K562 (cell line): ENCODE measurements around the gene DAZAP1. TPM values are rescaled to one million over a fixed set of nuclear protein-coding genes. Genes with fewer than 3 reads are reported as not detected.
A peak's percentile ranks its signal among the peaks of the same experiment; 100 is the strongest.

Source experiments
- ATAC-seq: fragments of 200-7000 bp; cut with Tn5 transposase; 3 replicates; pipeline ENCODE4 v1.9.1; 2020; ENCODE audit warnings: moderate library complexity
- BruUV-seq: library from RNA; stranded (reverse); fragments of 400-500 nt; replicated peaks from 2 replicates; lab custom pipeline; 2021; lab: Mats Ljungman, UMichigan
- CTCF ChIA-PET: fragments of 300-600 bp; formaldehyde crosslinking; extraction: SDS; loops from one replicate; lab custom pipeline; 2021; ENCODE audit warnings: low intra/inter-chr PET ratio; lab: Yijun Ruan, JAX
- POLR2A ChIA-PET: fragments of 300-600, 350-650 bp; sonication (Branson Sonifier 250); formaldehyde crosslinking; extraction: SDS; loops from one replicate; lab custom pipeline; 2021; ENCODE audit warnings: antibody characterized with exemption, inconsistent platforms; lab: Yijun Ruan, JAX
- DNase-seq, 4 experiments: peaks; one replicate each; pipeline versions ENCODE4 v3.0.0 to v3.0.0-alpha.2; 2011 to 2018; ENCODE audit warnings: low spot score in 3 of 4, mixed read lengths in 3 of 4; ENCODE audit errors: extremely low read depth in 1 of 4
- FAIRE-seq: peaks from 2 replicates; lab custom pipeline; 2011; peaks lifted over from hg19 to GRCh38; lab: Jason Lieb, UNC
- H2AFZ ChIP-seq: 2 replicates; pipeline ENCODE4 v1.6.0; 2011; ENCODE audit warnings: low read depth, low read length, control low read depth, inconsistent platforms
- H3K27ac ChIP-seq: fragments of 200-600 bp; 3 replicates; pipeline ENCODE4 v1.8.0; 2011; ENCODE audit warnings: low read depth, mild to moderate bottlenecking, control low read depth, inconsistent platforms, low read length, moderate library complexity, mixed read lengths; ENCODE audit errors: extremely low read depth
- H3K27me3 ChIP-seq, 2 experiments: fragments of 300-600 bp in 1 of 2; 2 replicates in 1 of 2; 3 replicates in 1 of 2; pipeline versions ENCODE4 v1.6.0 to v1.8.0; 2011; ENCODE audit warnings: inconsistent platforms in 2 of 2, low read length in 2 of 2, mild to moderate bottlenecking in 1 of 2, mixed read lengths in 1 of 2, moderate library complexity in 1 of 2; ENCODE audit not compliant: control insufficient read depth in 2 of 2, insufficient read depth in 2 of 2
- H3K36me3 ChIP-seq: fragments of 300-600 bp; 3 replicates; pipeline ENCODE4 v1.8.0; 2011; ENCODE audit warnings: mild to moderate bottlenecking, low read length, inconsistent platforms; ENCODE audit not compliant: control insufficient read depth, insufficient read depth
- H3K4me1 ChIP-seq, 2 experiments: fragments of 200-600 bp in 1 of 2; replicated peaks in 1 of 2; 2 replicates in 1 of 2; 3 replicates in 1 of 2; pipeline versions ENCODE4 v1.5.1 to v1.8.0; 2011; ENCODE audit warnings: inconsistent platforms in 2 of 2, low read length in 2 of 2, mild to moderate bottlenecking in 1 of 2, mixed read lengths in 1 of 2, moderate library complexity in 1 of 2; ENCODE audit not compliant: control insufficient read depth in 2 of 2, insufficient read depth in 2 of 2
- H3K4me2 ChIP-seq: 2 replicates; pipeline ENCODE4 v1.6.1; 2011; ENCODE audit warnings: low read length, control low read depth, inconsistent platforms, mixed read lengths; ENCODE audit not compliant: insufficient read depth
- H3K4me3 ChIP-seq: fragments of 200-600 bp; sonication (generic), shearing (Covaris generic); 2 replicates; pipeline ENCODE4 v1.5.1; 2016; ENCODE audit warnings: control low read depth, inconsistent platforms
- H3K79me2 ChIP-seq: fragments of 200-600 bp; 3 replicates; pipeline ENCODE4 v1.8.0; 2011; ENCODE audit warnings: low read length, inconsistent platforms; ENCODE audit not compliant: control insufficient read depth, insufficient read depth
- H3K9ac ChIP-seq, 2 experiments: 2 replicates each; pipeline versions ENCODE4 v1.6.0 to v1.6.1; 2011; ENCODE audit warnings: low read depth in 2 of 2, low read length in 2 of 2, control low read depth in 1 of 2, inconsistent platforms in 1 of 2, mild to moderate bottlenecking in 1 of 2, mixed read lengths in 1 of 2; ENCODE audit not compliant: insufficient read depth in 1 of 2
- H3K9me1 ChIP-seq: one replicate; pipeline ENCODE4 v1.6.0; 2011; ENCODE audit warnings: inconsistent platforms, mild to moderate bottlenecking, low read length, moderate library complexity; ENCODE audit not compliant: control insufficient read depth, insufficient read depth
- H3K9me3 ChIP-seq: replicated peaks from 2 replicates; pipeline ENCODE4 v1.5.1; 2011; ENCODE audit warnings: low read depth, low read length, inconsistent platforms; ENCODE audit not compliant: control insufficient read depth, insufficient read depth
- H4K20me1 ChIP-seq: replicated peaks from 2 replicates; pipeline ENCODE4 v1.6.1; 2011; ENCODE audit warnings: low read length, inconsistent platforms, mixed read lengths; ENCODE audit not compliant: control insufficient read depth, insufficient read depth
- C11orf30 ChIP-seq: fragments of 450-650 bp; IDR thresholded peaks from 2 replicates; pipeline ENCODE4 v1.6.1; 2016; ENCODE audit warnings: low read depth, mild to moderate bottlenecking
- DMBX1 ChIP-seq: fragments of 250-450 bp; sonication (Bioruptor Pico); IDR thresholded peaks from 2 replicates; pipeline ENCODE4 v1.8.0; 2022; ENCODE audit warnings: inconsistent platforms, mild to moderate bottlenecking, moderate library complexity, borderline replicate concordance
- EGR1 ChIP-seq: fragments of 450-650 bp; conservative IDR thresholded peaks from 2 replicates; pipeline ENCODE4 v1.6.1; 2017; ENCODE audit warnings: mild to moderate bottlenecking
- ELF2 ChIP-seq: fragments of 250-450 bp; sonication (Bioruptor Pico); IDR thresholded peaks from 2 replicates; pipeline ENCODE4 v1.5.0; 2021; ENCODE audit warnings: mild to moderate bottlenecking
- IRF2 ChIP-seq: sonication (generic); formaldehyde crosslinking; IDR thresholded peaks from 2 replicates; pipeline ENCODE4 v1.8.1; 2022; ENCODE audit warnings: mild to moderate bottlenecking, missing genetic modification reagents
- PHB2 ChIP-seq: fragments of 450-650 bp; IDR thresholded peaks from 2 replicates; pipeline ENCODE4 v1.6.1; 2017; ENCODE audit warnings: low read depth
- POU5F1 ChIP-seq: fragments of 150-350 bp; IDR thresholded peaks from 2 replicates; pipeline ENCODE4 v1.6.1; 2014; ENCODE audit warnings: borderline replicate concordance, low read length, low read depth, mild to moderate bottlenecking; ENCODE audit not compliant: partially characterized antibody
- SRSF9 ChIP-seq: fragments of 200-400 bp; formaldehyde crosslinking; IDR thresholded peaks from 2 replicates; pipeline ENCODE4 v1.6.1; 2017; ENCODE audit warnings: low read depth, low read length, borderline replicate concordance
- TEAD1 ChIP-seq, 2 experiments: fragments of 450-650 bp in 1 of 2; sonication (generic) in 1 of 2; formaldehyde crosslinking; IDR thresholded peaks; 2 replicates each; pipeline versions ENCODE4 v1.4.0 to v1.8.0; 2020 to 2022; ENCODE audit warnings: mild to moderate bottlenecking in 2 of 2, missing genetic modification reagents in 1 of 2
- XRCC4 ChIP-seq: IDR thresholded peaks from one replicate; pipeline ENCODE4 v1.6.1; 2011; ENCODE audit not compliant: insufficient read depth, insufficient read length; ENCODE audit errors: extremely low read depth
- ZBED1 ChIP-seq: IDR thresholded peaks from 2 replicates; pipeline ENCODE4 v1.6.1; 2014
- ZBTB33 ChIP-seq: sonication (generic); formaldehyde crosslinking; IDR thresholded peaks from 2 replicates; pipeline ENCODE4 v1.8.1; 2023; ENCODE audit warnings: mild to moderate bottlenecking, missing genetic modification reagents
- ZC3H11A ChIP-seq: IDR thresholded peaks from 2 replicates; pipeline ENCODE4 v1.6.1; 2012; ENCODE audit warnings: low read depth, low read length, improper control_type of control experiment
- ZNF121 ChIP-seq: sonication (generic); formaldehyde crosslinking; conservative IDR thresholded peaks from 2 replicates; pipeline ENCODE4 v1.8.0; 2022; ENCODE audit warnings: missing genetic modification reagents
- WGBS: fragments of 100-300 bp; shearing (Covaris generic); methylation state at CpG from one replicate; pipeline ENCODE4 v1.1.6; 2016; ENCODE audit warnings: low coverage, mixed read lengths; ENCODE audit not compliant: insufficient coverage; ENCODE audit errors: missing lambda C conversion rate; 5-methylcytosine and 5-hydroxymethylcytosine counted together
- in situ Hi-C: fragments of 300-500 bp; cut with MboI; formaldehyde crosslinking; loops from 4 replicates; pipeline ENCODE4 v1.15.0; 2018; ENCODE audit warnings: inconsistent platforms, mixed read lengths
- intact Hi-C: fragments of 100-400 bp; cut with micrococcal nuclease; formaldehyde crosslinking; loops from 2 replicates; pipeline ENCODE4 v1.14.2; 2022
- polyA plus RNA-seq, 8 experiments: library from polyadenylated mRNA; depleted of rRNA in 4 of 8; stranded (reverse) in 5 of 8; unstranded in 3 of 8; fragments of >200 nt; fragmentation: Nextera tagmentation in 2 of 8; fragmentation: Illumina TruSeq in 1 of 8; extraction: Ambion mirVana in 2 of 8; extraction: Trizol in 1 of 8; gene quantifications; 2 replicates each; pipeline versions ENCODE4 v1.2.1 to v1.2.3, GENCODE V29; 2011 to 2014; ENCODE audit warnings: inconsistent platforms in 1 of 8, missing spikeins in 1 of 8
- total RNA-seq, 7 experiments: library from RNA; depleted of rRNA in 6 of 7; stranded (reverse); fragments of >200 nt in 6 of 7; fragmentation: Illumina TruSeq in 2 of 7; extraction: Trizol in 2 of 7; gene quantifications; 2 replicates each; pipeline versions ENCODE4 v1.2.1 to v1.2.3, GENCODE V29; 2011 to 2021; ENCODE audit warnings: low replicate concordance in 1 of 7
- TF ChIP-seq, protein P1 (sequence below): fragments of 250-450 bp; sonication (Bioruptor Pico); IDR thresholded peaks from 2 replicates; pipeline ENCODE4 v1.4.0; 2020; ENCODE audit warnings: mild to moderate bottlenecking
- TF ChIP-seq, protein P2 (sequence below): fragments of 450-650 bp; formaldehyde crosslinking; conservative IDR thresholded peaks from 2 replicates; pipeline ENCODE4 v1.4.0; 2022; ENCODE audit warnings: mild to moderate bottlenecking, missing genetic modification characterization
- TF ChIP-seq, protein P3 (sequence below): fragments of 450-650 bp; conservative IDR thresholded peaks from 2 replicates; pipeline ENCODE4 v1.6.1; 2016; ENCODE audit warnings: missing genetic modification characterization, low read depth, mild to moderate bottlenecking, control low read depth, missing compliant biosample characterization

The DAZAP1 gene
- total and polyA plus RNA-seq, 9 of the 15 experiments (the other 6 are each of a cell fraction or from before 2014, with no cell fraction given): 10.8 to 289 (median 142) TPM

DNA sequence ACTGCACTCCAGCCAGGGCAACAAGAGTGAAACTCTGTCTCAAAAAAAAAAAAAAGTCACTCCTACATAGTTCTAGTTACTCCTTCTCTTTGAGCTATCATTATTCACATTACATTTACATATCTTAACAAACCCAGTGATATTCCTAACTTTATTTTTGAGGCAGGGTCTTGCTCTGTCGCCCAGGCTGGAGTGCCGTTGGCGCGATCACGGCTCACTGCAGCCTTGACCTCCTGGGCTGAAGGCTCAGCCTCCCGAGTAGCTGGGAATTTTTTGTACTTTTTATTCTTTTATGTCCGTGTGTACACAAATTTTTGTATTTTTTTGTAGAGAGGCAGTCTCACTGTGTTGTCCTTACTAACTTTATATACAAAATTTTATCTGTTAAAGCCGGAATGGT is 30.2 kb downstream of the DAZAP1 start:
- intact Hi-C loops: no loop called here
- Histone ChIP-seq H3K4me3 (peak overlapping the region; percentile 70; the same call in 1 of the 2 replicates), H3K36me3 (peaks cover 68% of the 10 kb centered on the region), H4K20me1 (peaks cover 37% of the 10 kb centered on the region), H3K79me2 (peaks cover 52% of the 10 kb centered on the region), H2AFZ (peak overlapping the region; percentile 85), H3K9me3 (no peaks in the 10 kb centered on the region), H3K27me3 (no peaks in the 10 kb centered on the region), H3K4me1 (peaks cover 36 to 88% of the 10 kb centered on the region in 2 experiments; a peak in 4 of 5 replicates), H3K27ac (peak overlapping the region; percentile 90), H3K4me2 (peak overlapping the region; percentile 97), H3K9me1 (no peaks in the 10 kb centered on the region), H3K9ac (peak overlapping the region; percentile 40 to 100; a peak in 3 of 4 replicates)
- in situ Hi-C loops: no loop called here
- DNase-seq (no peak), ATAC-seq (no peak), FAIRE-seq (no peak)
- 35% methylated on average over 8 of the region's 8 CpGs for WGBS
- ChIA-PET CTCF (interaction anchor here (0.6 kb wide), 1 partner anchor 685 kb away, joined by 4 read pairs; no protein-coding TSS in a partner anchor), POLR2A (interaction anchor here (0.6 to 1.8 kb wide), 7 partner anchors 9 to 353 kb away, joined by 3 to 5 read pairs (median 3); partner anchors contain the start of gene CIRBP)
- no TSS peak for BruUV-seq
- TF ChIP-seq, protein P1, sequence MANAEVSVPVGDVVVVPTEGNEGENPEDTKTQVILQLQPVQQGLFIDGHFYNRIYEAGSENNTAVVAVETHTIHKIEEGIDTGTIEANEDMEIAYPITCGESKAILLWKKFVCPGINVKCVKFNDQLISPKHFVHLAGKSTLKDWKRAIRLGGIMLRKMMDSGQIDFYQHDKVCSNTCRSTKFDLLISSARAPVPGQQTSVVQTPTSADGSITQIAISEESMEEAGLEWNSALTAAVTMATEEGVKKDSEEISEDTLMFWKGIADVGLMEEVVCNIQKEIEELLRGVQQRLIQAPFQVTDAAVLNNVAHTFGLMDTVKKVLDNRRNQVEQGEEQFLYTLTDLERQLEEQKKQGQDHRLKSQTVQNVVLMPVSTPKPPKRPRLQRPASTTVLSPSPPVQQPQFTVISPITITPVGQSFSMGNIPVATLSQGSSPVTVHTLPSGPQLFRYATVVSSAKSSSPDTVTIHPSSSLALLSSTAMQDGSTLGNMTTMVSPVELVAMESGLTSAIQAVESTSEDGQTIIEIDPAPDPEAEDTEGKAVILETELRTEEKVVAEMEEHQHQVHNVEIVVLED (CRISPR knock-in tag): no peak
- TF ChIP-seq ZBED1: no peak
- TF ChIP-seq SRSF9: no peak
- TF ChIP-seq ZC3H11A: peak; percentile 10; the same call in 1 of the 2 replicates
- no peak for TF ChIP-seq PHB2
- TF ChIP-seq C11orf30: no peak
- TF ChIP-seq DMBX1: no peak
- TF ChIP-seq, protein P2, sequence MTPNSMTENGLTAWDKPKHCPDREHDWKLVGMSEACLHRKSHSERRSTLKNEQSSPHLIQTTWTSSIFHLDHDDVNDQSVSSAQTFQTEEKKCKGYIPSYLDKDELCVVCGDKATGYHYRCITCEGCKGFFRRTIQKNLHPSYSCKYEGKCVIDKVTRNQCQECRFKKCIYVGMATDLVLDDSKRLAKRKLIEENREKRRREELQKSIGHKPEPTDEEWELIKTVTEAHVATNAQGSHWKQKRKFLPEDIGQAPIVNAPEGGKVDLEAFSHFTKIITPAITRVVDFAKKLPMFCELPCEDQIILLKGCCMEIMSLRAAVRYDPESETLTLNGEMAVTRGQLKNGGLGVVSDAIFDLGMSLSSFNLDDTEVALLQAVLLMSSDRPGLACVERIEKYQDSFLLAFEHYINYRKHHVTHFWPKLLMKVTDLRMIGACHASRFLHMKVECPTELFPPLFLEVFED (CRISPR knock-in tag): no peak
- TF ChIP-seq ELF2: no peak
- TF ChIP-seq TEAD1 (CRISPR knock-in tag; IDR thresholded peaks at IDR 0.05): no peak
- TF ChIP-seq ZNF121: peak; percentile 13; the same call in 1 of the 2 replicates
- TF ChIP-seq, protein P3, sequence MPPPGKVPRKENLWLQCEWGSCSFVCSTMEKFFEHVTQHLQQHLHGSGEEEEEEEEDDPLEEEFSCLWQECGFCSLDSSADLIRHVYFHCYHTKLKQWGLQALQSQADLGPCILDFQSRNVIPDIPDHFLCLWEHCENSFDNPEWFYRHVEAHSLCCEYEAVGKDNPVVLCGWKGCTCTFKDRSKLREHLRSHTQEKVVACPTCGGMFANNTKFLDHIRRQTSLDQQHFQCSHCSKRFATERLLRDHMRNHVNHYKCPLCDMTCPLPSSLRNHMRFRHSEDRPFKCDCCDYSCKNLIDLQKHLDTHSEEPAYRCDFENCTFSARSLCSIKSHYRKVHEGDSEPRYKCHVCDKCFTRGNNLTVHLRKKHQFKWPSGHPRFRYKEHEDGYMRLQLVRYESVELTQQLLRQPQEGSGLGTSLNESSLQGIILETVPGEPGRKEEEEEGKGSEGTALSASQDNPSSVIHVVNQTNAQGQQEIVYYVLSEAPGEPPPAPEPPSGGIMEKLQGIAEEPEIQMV (tag): no peak
- no peak for TF ChIP-seq XRCC4
- no peak for TF ChIP-seq EGR1
- peak; percentile 6; the same call in 1 of the 2 replicates for TF ChIP-seq ZBTB33 (CRISPR knock-in tag)
- TF ChIP-seq IRF2: no peak
- TF ChIP-seq POU5F1: no peak
